HCT116 (cell line): ENCODE results near the gene SUMO3. TPM values are rescaled to one million over a fixed set of nuclear protein-coding genes. Genes with fewer than 3 reads are reported as not detected.

ENCODE experiments used
- ATAC-seq: fragments of 200-7000 bp; cut with Tn5 transposase; 2 replicates; pipeline ENCODE4 v1.9.1; 2020; ENCODE audit warnings: mild to moderate bottlenecking, moderate library complexity
- BruUV-seq: library from RNA; stranded (reverse); fragments of 400-500 nt; replicated peaks from 2 replicates; lab custom pipeline; 2021; lab: Mats Ljungman, UMichigan
- CTCF ChIA-PET: fragments of 300-600 bp; sonication (Branson Sonifier 250); formaldehyde crosslinking; loops from one replicate; lab custom pipeline; 2021; ENCODE audit warnings: antibody characterized with exemption; lab: Charles Lee
- POLR2A ChIA-PET: fragments of 300-600, 350-600 bp; sonication (Branson Sonifier 250); formaldehyde crosslinking; loops from one replicate; lab custom pipeline; 2021; ENCODE audit warnings: antibody characterized with exemption; lab: Charles Lee
- RAD21 ChIA-PET, 2 experiments: fragments of 300-600 bp; sonication (Branson Sonifier 250); formaldehyde crosslinking; loops; one replicate each; lab custom pipeline; 2023; ENCODE audit warnings: low total read pairs in 2 of 2; ENCODE audit not compliant: uncharacterized antibody in 2 of 2, unreplicated experiment in 2 of 2, low non-redundant PET in 1 of 2; lab: Charles Lee
- DNase-seq: peaks from one replicate; pipeline ENCODE4 v3.0.0-alpha.2; 2010; ENCODE audit warnings: low read depth, low spot score
- H2AFZ ChIP-seq: fragments of 200-600 bp; shearing (Covaris generic), sonication (generic); 2 replicates; pipeline ENCODE4 v1.6.1; 2017; ENCODE audit warnings: low read depth, mixed run types, mixed read lengths, antibody characterized with exemption, low read length; ENCODE audit not compliant: poor library complexity, severe bottlenecking
- H3K27ac ChIP-seq: 2 replicates; pipeline ENCODE4 v1.5.1; 2012; ENCODE audit warnings: low read depth, low read length
- H3K27me3 ChIP-seq: fragments of 200-600 bp; sonication (generic); 2 replicates; pipeline ENCODE4 v1.6.1; 2016; ENCODE audit warnings: mixed run types, low read length, mixed read lengths; ENCODE audit not compliant: insufficient read depth
- H3K36me3 ChIP-seq, 2 experiments: fragments of 200-500 bp in 1 of 2; fragments of 200-600 bp in 1 of 2; sonication (Bioruptor generic) in 1 of 2; sonication (generic) in 1 of 2; 2 replicates each; pipeline versions ENCODE4 v1.5.1 to v1.6.1; 2014 to 2016; ENCODE audit warnings: low read length in 2 of 2, inconsistent platforms in 1 of 2, mixed read lengths in 1 of 2, mixed run types in 1 of 2; ENCODE audit not compliant: insufficient read depth in 2 of 2, control insufficient read depth in 1 of 2
- H3K4me1 ChIP-seq, 2 experiments: fragments of 200-600 bp in 1 of 2; sonication (generic) in 1 of 2; 2 replicates each; pipeline versions ENCODE4 v1.5.1 to v1.6.1; 2012 to 2017; ENCODE audit warnings: low read length in 2 of 2, inconsistent platforms in 1 of 2, mild to moderate bottlenecking in 1 of 2, mixed read lengths in 1 of 2, mixed run types in 1 of 2, moderate library complexity in 1 of 2; ENCODE audit not compliant: insufficient read depth in 2 of 2, control insufficient read depth in 1 of 2
- H3K4me2 ChIP-seq: fragments of 200-600 bp; sonication (generic); 2 replicates; pipeline ENCODE4 v1.6.1; 2017; ENCODE audit warnings: mixed run types, low read length, mixed read lengths
- H3K4me3 ChIP-seq, 2 experiments: fragments of 200-600 bp in 1 of 2; sonication (generic) in 1 of 2; replicated peaks in 1 of 2; 2 replicates each; pipeline ENCODE4 v1.5.1; 2011 to 2016; ENCODE audit warnings: low read length in 2 of 2, control low read depth in 1 of 2, low read depth in 1 of 2, mild to moderate bottlenecking in 1 of 2, mixed read lengths in 1 of 2, mixed run types in 1 of 2
- H3K79me2 ChIP-seq: fragments of 200-600 bp; sonication (generic); 2 replicates; pipeline ENCODE4 v1.6.1; 2017; ENCODE audit warnings: mild to moderate bottlenecking, mixed run types, low read length, moderate library complexity, mixed read lengths; ENCODE audit not compliant: insufficient read depth
- H3K9ac ChIP-seq: fragments of 200-600 bp; sonication (generic); 2 replicates; pipeline ENCODE4 v1.6.1; 2016; ENCODE audit warnings: low read length, mixed read lengths
- H3K9me2 ChIP-seq: fragments of 200-600 bp; sonication (generic), shearing (Covaris generic); 2 replicates; pipeline ENCODE4 v1.6.1; 2017; ENCODE audit warnings: mixed run types, mild to moderate bottlenecking, moderate library complexity; ENCODE audit not compliant: insufficient read depth
- H3K9me3 ChIP-seq, 2 experiments: fragments of 200-500 bp in 1 of 2; fragments of 200-600 bp in 1 of 2; sonication (Bioruptor generic) in 1 of 2; sonication (generic) in 1 of 2; 2 replicates each; pipeline ENCODE4 v1.6.1; 2014 to 2017; ENCODE audit warnings: low read length in 2 of 2, mixed read lengths in 2 of 2, inconsistent platforms in 1 of 2, low read depth in 1 of 2, mild to moderate bottlenecking in 1 of 2, mixed run types in 1 of 2, moderate library complexity in 1 of 2; ENCODE audit not compliant: control insufficient read depth in 1 of 2, insufficient read depth in 1 of 2
- H4K20me1 ChIP-seq: fragments of 200-600 bp; sonication (generic), shearing (Covaris generic); 2 replicates; pipeline ENCODE4 v1.6.1; 2017; ENCODE audit warnings: mixed run types, mild to moderate bottlenecking, moderate library complexity; ENCODE audit not compliant: insufficient read depth
- CEBPB ChIP-seq: IDR thresholded peaks from 2 replicates; pipeline ENCODE4 v1.6.1; 2012; ENCODE audit warnings: low read depth
- EGR1 ChIP-seq: IDR thresholded peaks from 2 replicates; pipeline ENCODE4 v1.6.1; 2012; ENCODE audit warnings: low read depth
- EZH2phosphoT487 ChIP-seq: fragments of 200-600 bp; IDR thresholded peaks from 2 replicates; pipeline ENCODE4 v1.6.1; 2018; ENCODE audit warnings: antibody characterized with exemption, borderline replicate concordance
- FOSL1 ChIP-seq: IDR thresholded peaks from 2 replicates; pipeline ENCODE4 v1.6.1; 2012; ENCODE audit warnings: low read depth
- RAD21 ChIP-seq: IDR thresholded peaks from 2 replicates; pipeline ENCODE4 v1.6.1; 2012; ENCODE audit warnings: low read depth, mild to moderate bottlenecking
- SRF ChIP-seq: IDR thresholded peaks from 2 replicates; pipeline ENCODE4 v1.6.1; 2012; ENCODE audit warnings: low read depth
- TCF7L2 ChIP-seq: IDR thresholded peaks from 2 replicates; pipeline ENCODE4 v1.7.0; 2011; ENCODE audit warnings: borderline replicate concordance, inconsistent platforms; ENCODE audit not compliant: insufficient read depth, insufficient read length; ENCODE audit errors: extremely low read depth
- intact Hi-C: fragments of 100-400 bp; cut with micrococcal nuclease; formaldehyde crosslinking; loops from 2 replicates; pipeline ENCODE4 v1.10.0; 2022
- total RNA-seq: library from RNA; stranded (reverse); gene quantifications from one replicate; pipeline ENCODE4 v1.2.1, GENCODE V29; 2021; ENCODE audit not compliant: unreplicated experiment
- TF ChIP-seq, protein P1 (sequence below): IDR thresholded peaks from 2 replicates; pipeline ENCODE4 v1.6.1; 2012
- TF ChIP-seq, protein P2 (sequence below): IDR thresholded peaks from 2 replicates; pipeline ENCODE4 v1.6.1; 2011; ENCODE audit warnings: mild to moderate bottlenecking, low read length, moderate library complexity; ENCODE audit not compliant: insufficient replicate concordance; ENCODE audit errors: extremely low read depth

The SUMO3 gene
- total RNA-seq, 1 experiment from 2014 or later, result 31.5 TPM

DNA sequence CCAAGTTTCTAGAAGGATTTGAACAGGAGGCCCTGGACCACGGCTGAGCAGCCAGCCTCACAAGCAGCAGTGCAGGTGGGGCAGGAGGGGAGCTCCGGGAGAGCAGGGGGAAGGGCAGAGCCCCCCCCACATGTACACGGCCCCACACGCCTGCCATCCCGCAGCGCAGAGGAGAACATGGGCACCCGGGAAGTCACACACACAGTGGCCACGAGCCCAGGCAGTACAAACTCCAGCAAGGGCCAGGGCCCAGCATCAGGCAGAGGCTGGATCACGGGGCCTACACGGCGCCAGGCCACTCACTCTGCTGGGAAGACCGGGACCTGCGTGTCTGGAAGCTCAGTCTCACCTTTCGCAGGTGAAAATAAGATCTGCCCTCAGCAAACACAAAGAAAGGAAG is 5.2 kb downstream of the SUMO3 start:
- H3K9me2 ChIP-seq, result no peaks in the 10 kb centered on the region
- no peaks in the 10 kb centered on the region for H3K27me3 ChIP-seq
- no peak overlapping the region for H3K27ac ChIP-seq
- H3K4me2 ChIP-seq, result no peak overlapping the region
- H3K79me2 ChIP-seq, result 0 out of 2 replicates have a peak, but pooled peaks cover 7% of the 10 kb centered on the region
- DNase-seq, result no peak
- H3K4me1 ChIP-seq, result peaks cover 0 to 6% of the 10 kb centered on the region in 2 experiments; a peak in 1 of 4 replicates
- H4K20me1 ChIP-seq, result no peaks in the 10 kb centered on the region
- no peaks in the 10 kb centered on the region for H3K9me3 ChIP-seq
- intact Hi-C loops, result no loop called here
- ATAC-seq, result no peak
- ChIA-PET RAD21 (no interaction called here), POLR2A (no interaction called here), CTCF (no interaction called here)
- no peaks in the 10 kb centered on the region for H3K36me3 ChIP-seq
- H3K4me3 ChIP-seq, result no peak overlapping the region
- BruUV-seq, result no TSS peak
- TF ChIP-seq SRF, result no peak
- H2AFZ ChIP-seq, result no peak overlapping the region
- H3K9ac ChIP-seq, result no peak overlapping the region

GRCh38 chr21:44810779-44811178 is 7.1 kb downstream of the SUMO3 start:
- POLR2A ChIA-PET, result no interaction called here
- CTCF ChIA-PET, result no interaction called here
- H3K27me3 ChIP-seq, result no peaks in the 10 kb centered on the region
- no peaks in the 10 kb centered on the region for H3K79me2 ChIP-seq
- no peaks in the 10 kb centered on the region; a peak in 1 of 4 replicates for H3K36me3 ChIP-seq
- no TSS peak for BruUV-seq
- RAD21 ChIA-PET, result no interaction called here
- no peak for ATAC-seq
- H3K4me3 ChIP-seq, result no peak overlapping the region
- TF ChIP-seq RAD21, result no peak
- no peak for TF ChIP-seq EGR1
- TF ChIP-seq, protein P1, sequence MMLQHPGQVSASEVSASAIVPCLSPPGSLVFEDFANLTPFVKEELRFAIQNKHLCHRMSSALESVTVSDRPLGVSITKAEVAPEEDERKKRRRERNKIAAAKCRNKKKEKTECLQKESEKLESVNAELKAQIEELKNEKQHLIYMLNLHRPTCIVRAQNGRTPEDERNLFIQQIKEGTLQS, result no peak
- no peak for TF ChIP-seq EZH2phosphoT487
- no peak for TF ChIP-seq CEBPB
- TF ChIP-seq TCF7L2, result no peak
- TF ChIP-seq SRF, result no peak
- TF ChIP-seq, protein P2, sequence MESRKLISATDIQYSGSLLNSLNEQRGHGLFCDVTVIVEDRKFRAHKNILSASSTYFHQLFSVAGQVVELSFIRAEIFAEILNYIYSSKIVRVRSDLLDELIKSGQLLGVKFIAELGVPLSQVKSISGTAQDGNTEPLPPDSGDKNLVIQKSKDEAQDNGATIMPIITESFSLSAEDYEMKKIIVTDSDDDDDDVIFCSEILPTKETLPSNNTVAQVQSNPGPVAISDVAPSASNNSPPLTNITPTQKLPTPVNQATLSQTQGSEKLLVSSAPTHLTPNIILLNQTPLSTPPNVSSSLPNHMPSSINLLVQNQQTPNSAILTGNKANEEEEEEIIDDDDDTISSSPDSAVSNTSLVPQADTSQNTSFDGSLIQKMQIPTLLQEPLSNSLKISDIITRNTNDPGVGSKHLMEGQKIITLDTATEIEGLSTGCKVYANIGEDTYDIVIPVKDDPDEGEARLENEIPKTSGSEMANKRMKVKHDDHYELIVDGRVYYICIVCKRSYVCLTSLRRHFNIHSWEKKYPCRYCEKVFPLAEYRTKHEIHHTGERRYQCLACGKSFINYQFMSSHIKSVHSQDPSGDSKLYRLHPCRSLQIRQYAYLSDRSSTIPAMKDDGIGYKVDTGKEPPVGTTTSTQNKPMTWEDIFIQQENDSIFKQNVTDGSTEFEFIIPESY, result no peak
- no peak for TF ChIP-seq FOSL1
- TF ChIP-seq, all 23 proteins: peak for 0
- Histone ChIP-seq H3K27ac (no peak overlapping the region), H3K4me2 (no peak overlapping the region), H3K9me2 (no peaks in the 10 kb centered on the region), H3K9ac (no peak overlapping the region), H3K9me3 (no peaks in the 10 kb centered on the region), H4K20me1 (no peaks in the 10 kb centered on the region), H3K4me1 (no peaks in the 10 kb centered on the region), H2AFZ (no peak overlapping the region)
- no peak for DNase-seq
- intact Hi-C loops, result no loop called here
